HG03039 (cell line): ENCODE data around the gene SP4.
"Not testable (repeated sequence)": the region's sequence is repeated elsewhere in the genome, so short reads cannot be mapped to it uniquely, and the experiment has no call there.

ENCODE experiments used
- ATAC-seq: cut with Tn5 transposase; IDR thresholded peaks from one replicate; pipeline ENCODE4 v1.9.1; 2021; ENCODE audit warnings: mild to moderate bottlenecking, moderate library complexity; ENCODE audit not compliant: unreplicated experiment

Gene SP4

GRCh38 chr7:21514062-21514461 is 86.2 kb downstream of the SP4 start:
- no peak for ATAC-seq

DNA sequence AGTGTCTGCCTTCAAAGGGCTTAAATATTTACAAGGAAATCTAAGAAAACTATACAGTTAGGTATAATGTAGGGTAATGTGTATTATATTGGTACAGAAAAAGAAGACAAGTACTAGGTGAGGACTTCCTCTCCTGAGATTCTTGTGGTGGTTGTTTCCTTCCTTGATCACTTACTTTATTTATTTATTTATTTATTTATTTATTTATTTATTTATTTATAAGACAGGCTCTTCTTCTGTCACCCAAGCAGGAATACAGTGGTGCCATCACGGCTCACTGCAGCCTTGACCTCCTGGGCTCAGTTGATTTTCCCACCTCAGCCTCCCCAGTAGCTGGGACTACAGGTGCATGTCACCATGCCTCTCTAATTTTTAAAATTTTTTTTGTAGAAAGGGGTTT is 96.8 kb downstream of the SP4 start:
- no peak for ATAC-seq

DNA sequence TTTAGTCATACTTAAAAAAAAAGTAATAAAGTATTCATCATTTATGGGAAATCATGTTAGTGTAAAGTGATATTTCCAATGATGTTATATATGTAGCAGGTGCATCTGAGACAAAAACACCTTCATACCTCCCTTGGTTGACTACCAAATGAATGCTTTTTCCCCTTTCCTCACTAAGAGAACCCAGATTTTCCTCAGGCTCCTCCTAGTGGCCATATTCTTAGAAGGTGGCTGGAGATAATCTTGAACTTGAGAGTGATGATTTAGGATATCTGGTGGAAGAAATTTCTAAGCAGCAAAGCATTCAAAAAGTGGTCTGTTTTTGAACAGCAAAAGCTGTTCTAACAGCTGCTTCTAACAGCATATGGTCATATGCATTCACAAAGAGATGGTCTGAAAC is 98.1 kb downstream of the SP4 start:
- no peak for ATAC-seq

DNA sequence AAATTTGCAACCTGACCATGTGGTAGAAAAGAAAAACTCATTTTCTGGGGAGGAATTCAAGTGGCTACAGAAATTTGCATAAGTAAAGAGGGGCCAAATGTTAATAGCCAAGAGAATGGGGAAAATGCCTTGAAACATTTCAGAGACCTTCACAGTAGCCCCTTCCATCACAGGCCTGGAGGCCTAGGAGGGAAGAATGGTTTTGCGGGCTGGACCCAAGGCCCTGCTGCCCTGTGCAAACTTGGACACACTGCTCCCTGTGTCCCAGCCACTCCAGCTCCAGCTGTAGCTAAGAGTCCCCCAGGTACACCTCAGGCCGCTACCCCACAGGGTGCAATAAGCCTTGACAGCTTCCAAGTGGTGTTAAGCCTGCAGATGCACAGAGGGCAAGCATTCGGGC is 98.6 kb downstream of the SP4 start:
- ATAC-seq, result no peak

DNA sequence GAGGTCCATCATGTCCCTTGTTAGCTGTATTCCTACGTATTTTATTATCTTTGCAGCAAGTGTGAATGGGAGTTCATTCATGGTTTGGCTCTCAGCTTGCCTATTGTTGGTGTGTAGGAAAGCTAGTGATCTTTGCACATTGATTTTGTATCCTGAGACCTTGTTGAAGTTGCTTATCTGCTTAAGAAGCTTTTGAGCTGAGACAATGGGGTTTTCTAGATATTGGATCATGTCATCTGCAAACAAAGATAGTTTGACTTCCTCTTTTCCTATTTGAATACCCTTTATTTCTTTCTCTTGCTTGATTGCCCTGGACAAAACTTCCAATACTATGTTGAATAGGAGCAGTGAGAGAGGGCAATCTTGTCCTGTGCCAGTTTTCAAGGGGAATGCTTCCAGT is 104.6 kb downstream of the SP4 start:
- not testable (repeated sequence) for ATAC-seq

DNA sequence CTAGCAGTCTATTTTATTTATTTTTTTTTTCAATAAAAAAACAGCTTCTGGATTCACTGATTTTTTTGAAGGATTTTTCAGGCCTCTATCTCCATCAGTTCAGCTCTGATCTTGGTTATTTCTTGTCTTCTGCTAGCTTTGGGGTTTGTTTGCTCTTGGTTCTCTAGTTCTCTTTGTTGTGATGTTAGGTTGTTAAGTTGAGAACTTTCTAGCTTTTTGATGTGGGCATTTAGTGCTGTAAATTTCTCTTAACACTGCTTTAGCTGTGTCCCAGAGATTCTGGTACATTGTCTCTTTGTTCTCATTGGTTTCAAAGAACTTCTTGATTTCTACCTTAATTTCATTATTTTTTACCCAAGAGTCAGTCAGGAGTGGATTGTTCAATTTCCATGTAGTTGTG is 105.8 kb downstream of the SP4 start:
- not testable (repeated sequence) for ATAC-seq

DNA sequence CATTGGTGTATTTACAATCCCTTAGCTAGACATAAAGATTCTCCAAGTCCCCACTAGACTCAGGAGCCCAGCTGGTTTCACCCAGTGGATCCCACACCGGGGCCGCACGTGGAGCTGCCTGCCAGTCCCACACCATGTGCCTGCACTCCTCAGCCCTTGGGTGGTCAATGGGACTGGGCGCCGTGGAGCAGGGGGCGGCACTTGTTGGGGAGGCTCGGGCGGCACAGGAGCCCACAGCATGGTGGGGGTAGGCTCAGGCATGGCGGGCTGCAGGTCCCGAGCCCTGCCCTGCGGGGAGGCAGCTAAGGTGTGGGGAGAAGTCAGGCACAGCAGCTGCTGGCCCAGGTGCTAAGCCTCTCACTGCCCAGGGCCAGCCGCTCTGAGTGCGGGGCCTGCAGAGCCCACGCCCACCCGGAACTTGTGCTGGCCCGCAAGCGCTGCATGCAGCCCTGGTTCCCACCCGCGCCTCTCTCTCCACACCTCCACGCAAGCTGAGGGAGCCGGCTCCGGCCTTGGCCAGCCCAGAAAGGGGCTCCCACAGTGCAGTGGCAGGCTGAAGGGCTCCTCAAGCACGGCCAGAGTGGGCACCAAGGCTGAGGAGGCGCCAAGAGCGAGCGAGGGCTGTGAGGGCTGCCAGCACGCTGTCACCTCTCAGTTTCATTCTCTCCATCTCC is 108.7 kb downstream of the SP4 start:
- ATAC-seq, result not testable (repeated sequence)

DNA sequence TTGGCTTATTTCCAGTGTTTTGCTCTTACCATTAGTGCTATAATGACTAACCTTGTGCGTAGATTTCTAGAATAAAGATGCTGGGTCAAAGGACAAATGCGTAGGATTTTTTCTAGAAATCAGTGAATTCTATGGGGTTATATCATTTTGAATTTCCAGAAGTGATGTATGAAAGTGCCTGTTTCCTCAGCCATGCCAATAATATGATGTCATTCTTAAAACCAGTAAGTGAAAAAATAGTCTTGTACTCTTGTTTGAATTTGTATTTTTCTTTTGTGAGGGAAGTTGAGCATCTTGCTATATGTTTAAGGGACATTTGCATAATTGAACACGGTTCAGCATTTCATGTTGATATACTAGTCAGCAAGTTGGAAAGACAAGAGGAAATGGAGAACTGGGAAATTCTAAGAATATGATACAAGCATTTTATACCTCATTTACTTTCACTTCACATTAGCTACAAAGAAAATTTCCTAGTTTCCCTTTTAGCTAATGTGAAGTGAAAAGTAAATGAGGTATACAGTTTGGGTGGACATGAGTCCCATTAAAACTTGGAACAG is 111.1 kb downstream of the SP4 start:
- ATAC-seq, result no peak

- peak; percentile 68 for ATAC-seq
Observed at GRCh38 chr7:21542891-21543527, 115.1 kb downstream of the SP4 start, which contains the start of gene DNAH11. Gene DNAH11, plus strand, starts transcription at chr7:21543039. Its CDS starts 207 bp downstream, at chr7:21543246.

DNA sequence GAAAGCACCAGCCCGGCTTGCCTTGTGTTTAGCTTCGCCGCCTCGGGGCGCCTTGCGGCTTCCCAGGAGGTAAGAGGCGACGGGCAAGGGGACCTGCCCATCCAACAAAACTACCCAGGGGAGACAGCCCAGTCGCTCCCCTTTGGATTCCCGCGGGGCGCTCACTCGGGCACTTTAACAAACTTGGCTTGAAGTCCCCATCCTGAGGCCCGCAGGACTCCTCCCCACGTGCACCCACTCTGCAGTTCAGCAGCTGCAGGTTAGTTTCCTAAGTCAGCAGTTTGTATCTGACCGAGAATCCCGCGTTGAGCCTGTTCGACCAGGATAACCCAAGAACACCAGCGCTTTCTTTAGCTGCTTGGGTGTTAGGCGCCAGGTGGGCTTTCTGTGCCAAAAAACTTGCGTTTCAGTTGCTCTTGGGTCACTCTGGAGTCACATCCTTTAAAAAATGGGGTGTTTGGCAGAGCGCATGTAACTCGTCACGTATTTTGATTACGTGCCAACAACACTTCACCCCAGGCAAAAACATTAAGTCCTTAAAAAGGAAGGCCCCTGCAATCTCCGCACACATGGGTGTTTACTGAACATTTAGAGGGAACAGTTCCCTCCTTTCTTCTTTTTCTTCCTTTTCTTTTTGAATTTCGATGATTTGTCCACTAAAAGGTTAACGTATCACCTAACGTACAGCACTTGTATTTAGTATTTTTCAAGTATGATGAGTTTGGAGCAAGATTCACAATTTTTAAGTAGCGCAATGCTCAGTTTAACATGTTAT is 115.8 kb downstream of the SP4 start:
- no peak for ATAC-seq

GRCh38 chr7:21544303-21544656 is 116.4 kb downstream of the SP4 start:
- ATAC-seq, result no peak

DNA sequence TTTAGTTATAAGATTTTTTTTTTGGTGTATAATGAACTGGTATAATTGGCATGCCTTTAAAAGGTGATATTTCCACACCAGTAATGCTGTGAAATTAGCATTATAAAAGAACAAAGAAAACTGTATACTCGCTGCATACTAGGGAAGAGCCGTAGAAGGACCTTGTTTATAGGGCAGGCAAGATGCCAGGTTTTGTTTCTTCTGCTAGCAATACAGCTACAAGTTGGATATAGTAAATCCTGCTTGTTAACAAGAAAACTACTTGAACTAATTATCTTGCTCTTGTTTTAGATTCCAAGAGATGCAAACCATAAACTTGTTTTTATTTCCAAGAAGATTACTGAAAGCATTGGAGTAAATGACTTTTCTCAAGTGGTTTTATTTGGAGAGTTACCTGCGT is 116.8 kb downstream of the SP4 start:
- ATAC-seq, result no peak

GRCh38 chr7:21547501-21547900 is 119.6 kb downstream of the SP4 start:
- no peak for ATAC-seq

DNA sequence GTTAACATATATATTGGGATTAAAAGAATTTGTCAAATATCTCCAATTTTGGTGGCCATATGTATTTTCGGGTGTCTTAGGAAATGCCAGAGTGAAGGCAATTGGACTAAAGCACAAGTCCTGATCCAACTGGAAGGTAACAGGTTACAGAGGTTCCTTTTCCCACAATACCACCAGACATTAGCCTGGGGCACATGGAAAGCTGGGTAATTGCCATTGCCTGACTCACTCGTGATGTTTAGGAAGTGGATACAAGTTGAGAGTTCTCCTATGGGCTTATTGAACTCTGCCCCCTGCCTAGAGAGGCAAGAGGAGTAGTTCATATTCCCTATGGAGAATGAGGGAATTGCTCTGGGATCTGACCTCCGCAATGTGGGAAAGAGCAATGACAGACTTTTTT is 120.6 kb downstream of the SP4 start:
- ATAC-seq, result no peak

DNA sequence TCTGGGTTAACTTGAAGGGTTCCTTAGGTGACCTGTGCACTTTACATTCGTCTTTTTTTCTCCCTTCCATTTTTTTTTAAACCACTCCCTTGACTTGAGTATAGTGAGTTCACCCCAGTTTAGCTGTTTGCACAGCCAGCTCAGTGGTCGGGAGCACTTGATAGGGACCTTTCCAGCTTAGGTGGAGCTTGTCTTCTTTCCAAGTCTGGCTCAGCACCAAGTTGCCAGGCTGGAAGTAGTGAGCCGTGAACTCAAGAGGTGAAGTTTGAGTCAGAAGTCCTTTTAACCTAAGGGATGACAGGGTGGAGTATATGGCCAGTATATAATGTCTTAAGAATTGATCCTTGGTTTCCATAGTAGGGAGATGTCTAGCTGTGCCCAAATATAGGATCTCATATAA is 122.2 kb downstream of the SP4 start:
- ATAC-seq, result no peak

GRCh38 chr7:21550821-21551531 is 123.1 kb downstream of the SP4 start:
- no peak for ATAC-seq

- ATAC-seq, result no peak
Observed at GRCh38 chr7:21562385-21562784, 134.5 kb downstream of the SP4 start.
